ENCODE data around the gene KIF9.
"Not testable (repeated sequence)": the region's sequence is repeated elsewhere in the genome, so short reads cannot be mapped to it uniquely, and the experiment has no call there.

Gene KIF9

GRCh38 chr3:47294392-47294791 lies 11.8 kb upstream of the KIF9 start:
- no peak for DNase-seq

DNA sequence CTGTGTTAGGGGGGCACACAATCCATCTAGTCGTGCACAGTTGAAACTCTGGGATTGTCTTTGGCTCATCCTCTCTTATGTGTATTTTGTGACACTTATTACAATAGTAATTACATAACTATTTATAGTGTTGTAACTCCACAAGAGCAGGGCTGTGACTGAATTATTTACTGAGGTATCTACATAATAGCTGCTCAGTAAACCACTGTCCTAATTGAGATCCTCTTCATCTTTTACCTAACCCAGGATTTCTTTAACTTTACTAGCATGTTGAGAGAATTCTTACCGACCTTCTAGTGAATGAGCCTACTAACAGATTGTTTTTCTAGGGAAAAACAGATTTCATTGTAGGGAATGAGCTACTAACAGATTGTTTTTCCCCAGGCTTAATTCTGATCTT lies 11.2 kb upstream of the KIF9 start:
- DNase-seq = no peak

- DNase-seq = not testable (repeated sequence)
Measured at GRCh38 chr3:47291754-47292420, 9.3 kb upstream of the KIF9 start.

GRCh38 chr3:47291158-47291753 lies 8.7 kb upstream of the KIF9 start:
- no peak for DNase-seq

GRCh38 chr3:47288966-47289910 lies 6.6 kb upstream of the KIF9 start:
- DNase-seq = no peak

- DNase-seq = no peak
Measured at GRCh38 chr3:47283591-47284364, 1.2 kb upstream of the KIF9 start.

- DNase-seq = no peak
Measured at GRCh38 chr3:47283193-47283537, 566 bp upstream of the KIF9 start.

DNA sequence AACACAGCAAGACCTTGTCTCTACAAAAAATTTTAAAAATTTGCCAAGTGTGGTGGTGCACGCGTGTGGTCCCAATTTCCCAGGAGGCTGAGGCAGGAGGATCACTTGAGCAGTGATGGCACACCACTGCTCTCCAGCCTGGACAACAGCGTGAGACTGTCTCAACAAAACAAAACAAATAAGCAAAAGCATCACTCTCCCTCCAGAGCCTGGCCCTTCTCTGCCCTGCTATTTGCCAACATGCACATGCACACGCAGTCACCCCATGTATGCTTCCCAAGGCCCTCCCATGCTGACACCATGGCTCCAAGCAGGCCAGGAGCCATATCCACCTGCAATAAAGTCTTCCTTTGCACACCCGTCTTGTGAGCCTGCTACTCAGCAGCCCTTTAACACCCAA lies 2.1 kb downstream of the KIF9 start:
- DNase-seq = no peak

DNA sequence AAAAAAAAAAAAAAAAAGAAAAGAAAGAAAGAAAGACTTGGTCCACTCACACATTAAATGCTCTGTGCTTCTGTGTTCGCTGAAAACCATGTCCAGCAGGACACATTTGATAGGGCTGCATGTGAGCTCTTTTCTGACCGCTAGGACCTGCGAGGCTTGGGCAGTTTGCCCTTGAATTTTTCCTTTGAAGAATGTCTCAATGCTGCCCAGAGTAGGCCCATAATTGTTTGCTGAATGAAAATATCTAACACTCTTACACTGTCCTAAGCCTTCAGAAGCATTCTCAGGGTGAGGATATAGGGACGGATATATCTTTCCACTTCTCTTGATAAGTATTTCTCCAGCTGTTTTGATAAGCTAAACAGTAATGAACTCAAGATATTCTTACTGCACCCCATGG lies 6.0 kb downstream of the KIF9 start:
- DNase-seq = no peak

DNA sequence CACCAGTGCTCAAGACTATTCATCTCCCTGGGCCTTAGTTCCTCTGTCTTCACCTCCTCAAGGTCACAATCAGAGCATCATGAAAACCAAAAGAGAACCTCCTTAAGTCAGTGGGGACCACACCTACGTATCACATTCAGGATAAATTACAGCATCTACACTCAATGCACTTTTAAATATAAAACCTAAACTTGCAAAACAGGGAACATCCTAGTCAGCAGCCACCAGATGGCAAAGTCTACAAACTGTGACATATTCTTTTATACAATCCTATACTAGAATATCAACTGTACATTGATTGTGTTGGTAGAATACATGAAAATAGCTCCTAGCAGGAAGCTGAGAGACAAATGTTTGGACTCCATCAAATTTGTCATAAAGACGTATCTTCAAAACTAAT lies 7.9 kb downstream of the KIF9 start:
- no peak for DNase-seq

DNA sequence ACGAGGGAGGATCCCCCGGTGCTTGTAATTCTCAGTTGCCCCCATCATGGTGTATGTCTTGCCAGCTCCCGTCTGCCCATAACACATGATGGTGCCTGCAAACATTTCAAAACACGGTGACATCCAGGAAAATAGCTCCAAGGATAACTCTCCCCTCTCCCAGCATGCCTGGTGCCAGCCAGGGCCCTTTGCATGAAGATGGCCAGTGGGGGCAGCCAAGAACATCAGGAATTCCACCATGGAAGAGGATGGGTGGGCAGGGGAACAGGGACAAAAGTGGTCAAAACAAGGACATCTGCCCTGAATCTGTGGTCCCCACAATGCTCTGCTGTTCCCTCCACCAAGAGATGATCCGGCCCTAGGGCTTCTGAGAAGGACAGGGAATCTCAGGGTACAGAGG lies 9.0 kb downstream of the KIF9 start:
- no peak for DNase-seq

GRCh38 chr3:47270526-47270925 lies 12.1 kb downstream of the KIF9 start:
- no peak for DNase-seq

- no peak for DNase-seq
Measured at GRCh38 chr3:47267490-47267824, 15.1 kb downstream of the KIF9 start.

- no peak for DNase-seq
Measured at GRCh38 chr3:47266709-47267489, 15.7 kb downstream of the KIF9 start.

GRCh38 chr3:47265725-47266428 lies 16.7 kb downstream of the KIF9 start:
- DNase-seq = no peak

DNA sequence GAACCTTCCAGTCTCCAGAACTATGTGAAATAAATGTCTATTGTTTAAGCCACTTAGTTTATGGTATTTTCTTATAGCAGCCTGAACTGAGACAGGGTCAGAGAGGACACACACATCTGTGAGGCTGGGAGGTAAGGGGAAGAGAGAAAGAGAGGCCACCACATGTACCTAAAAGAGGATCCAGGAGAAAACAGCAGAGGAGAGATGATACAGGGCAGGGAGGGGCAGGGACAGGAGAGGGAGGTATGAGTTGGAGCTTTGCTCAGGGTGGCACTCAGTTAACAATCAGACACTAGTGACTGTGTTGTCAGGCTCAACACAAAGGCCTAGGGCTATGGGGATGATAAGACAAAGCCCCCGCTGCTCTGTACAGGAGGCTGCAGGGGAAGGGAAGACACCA lies 17.6 kb downstream of the KIF9 start:
- DNase-seq = no peak

DNA sequence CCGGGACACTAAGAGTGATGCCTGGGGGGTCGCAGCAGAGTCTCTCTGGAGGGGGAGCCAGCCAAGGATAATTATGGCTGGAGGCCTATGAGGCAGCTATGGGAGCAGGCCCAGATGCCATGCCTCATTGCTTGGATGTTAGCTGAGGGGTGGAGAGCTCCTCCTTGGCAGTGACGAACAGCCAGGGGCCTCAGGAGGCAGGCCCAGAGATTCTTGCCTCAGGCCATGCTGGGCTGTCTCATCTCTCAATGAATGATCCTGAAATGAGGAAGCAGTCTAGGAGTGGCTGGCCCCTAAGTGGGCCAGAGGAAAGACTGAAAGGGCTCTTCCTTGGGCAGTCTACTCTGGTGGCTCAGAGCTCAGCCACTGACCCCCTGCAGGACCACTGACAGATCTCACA lies 21.3 kb downstream of the KIF9 start:
- DNase-seq = no peak

DNA sequence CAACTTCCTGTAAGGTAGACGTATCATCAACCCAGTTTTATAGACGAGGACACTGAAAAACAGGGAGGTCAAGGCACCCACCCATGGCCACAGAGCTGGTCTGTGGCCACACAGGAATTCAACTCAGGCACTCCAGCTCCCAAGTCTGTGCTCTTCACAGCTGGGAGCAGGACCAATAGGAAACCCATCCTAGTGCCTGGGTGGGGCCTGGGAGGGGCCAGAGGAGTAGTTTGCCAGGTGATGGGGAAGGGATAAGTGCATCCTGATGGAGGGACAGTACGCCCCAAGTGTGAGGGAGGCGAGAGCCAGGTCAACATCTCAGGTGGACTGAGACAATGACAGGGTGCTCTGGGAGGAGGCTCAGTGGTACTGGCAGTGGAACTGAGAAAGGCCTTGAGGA lies 22.0 kb downstream of the KIF9 start:
- no peak for DNase-seq

GRCh38 chr3:47259114-47259513 lies 23.5 kb downstream of the KIF9 start:
- DNase-seq = no peak

DNA sequence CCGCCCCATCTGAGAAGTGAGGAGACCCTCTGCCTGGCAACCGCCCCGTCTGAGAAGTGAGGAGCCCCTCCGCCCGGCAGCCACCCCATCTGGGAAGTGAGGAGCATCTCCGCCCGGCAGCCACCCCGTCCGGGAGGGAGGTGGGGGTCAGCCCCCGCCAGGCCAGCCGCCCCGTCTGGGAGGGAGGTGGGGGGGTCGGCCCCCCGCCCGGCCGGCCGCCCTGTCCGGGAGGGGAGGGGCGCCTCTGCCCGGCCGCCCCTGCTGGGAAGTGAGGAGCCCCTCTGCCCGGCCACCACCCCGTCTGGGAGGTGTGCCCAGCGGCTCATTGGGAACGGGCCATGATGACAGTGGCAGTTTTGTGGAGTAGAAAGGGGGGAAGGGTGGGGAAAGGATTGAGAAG lies 26.3 kb downstream of the KIF9 start:
- not testable (repeated sequence) for DNase-seq

- DNase-seq = no peak
Measured at GRCh38 chr3:47251689-47252088, 30.9 kb downstream of the KIF9 start.

DNA sequence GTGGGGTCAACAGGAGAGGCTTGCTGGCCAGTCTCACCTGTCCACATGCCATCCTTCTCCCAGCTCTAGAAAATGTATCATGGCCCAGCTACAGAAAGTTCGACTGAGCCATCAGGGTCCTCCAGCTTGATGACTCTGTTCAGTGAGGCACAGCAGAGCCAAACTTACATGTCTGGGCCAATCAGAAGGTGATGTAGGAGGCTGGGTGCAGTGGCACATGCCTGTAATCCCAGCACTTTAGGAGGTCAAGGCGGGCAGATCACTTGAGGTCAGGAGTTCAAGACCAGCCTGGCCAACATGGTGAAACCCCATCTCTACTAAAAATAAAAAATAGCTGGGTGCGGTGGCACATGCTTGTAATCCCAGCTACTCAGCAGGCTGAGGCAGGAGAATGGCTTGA lies 31.5 kb downstream of the KIF9 start:
- DNase-seq = not testable (repeated sequence)

All from NCI-H1436 (cell line).